Muscle layer of duodenum (tissue), 2 donors: Measurements from ENCODE around the gene SLC9A1.
"Not testable (repeated sequence)": the region's sequence is repeated elsewhere in the genome, so short reads cannot be mapped to it uniquely, and the experiment has no call there.

Experiments used
- H3K27ac ChIP-seq: one replicate; pipeline ENCODE4 v1.7.0; 2013; ENCODE audit warnings: mild to moderate bottlenecking, low read length
- H3K27me3 ChIP-seq: one replicate; pipeline ENCODE4 v1.7.0; 2013; ENCODE audit warnings: low read depth, mild to moderate bottlenecking, control low read depth, low read length
- H3K36me3 ChIP-seq, 2 donors: one replicate each; pipeline ENCODE4 v1.7.0; 2013; ENCODE audit warnings: low read length in 2 of 2, control low read depth in 1 of 2, mild to moderate bottlenecking in 1 of 2; ENCODE audit not compliant: insufficient read depth in 2 of 2, control insufficient read depth in 1 of 2
- H3K4me1 ChIP-seq, 2 donors: one replicate each; pipeline ENCODE4 v1.7.0; 2013; ENCODE audit warnings: low read length in 2 of 2, mild to moderate bottlenecking in 2 of 2, control low read depth in 1 of 2, moderate library complexity in 1 of 2; ENCODE audit not compliant: insufficient read depth in 2 of 2, control insufficient read depth in 1 of 2
- H3K4me3 ChIP-seq, 2 donors: one replicate each; pipeline ENCODE4 v1.7.0; 2013; ENCODE audit warnings: low read length in 2 of 2, low read depth in 1 of 2, mild to moderate bottlenecking in 1 of 2
- H3K9me3 ChIP-seq, 2 donors: one replicate each; pipeline ENCODE4 v1.7.0; 2013; ENCODE audit warnings: low read length in 2 of 2, control low read depth in 1 of 2, mild to moderate bottlenecking in 1 of 2; ENCODE audit not compliant: control insufficient read depth in 1 of 2
- donor health status: healthy.

Gene SLC9A1

DNA sequence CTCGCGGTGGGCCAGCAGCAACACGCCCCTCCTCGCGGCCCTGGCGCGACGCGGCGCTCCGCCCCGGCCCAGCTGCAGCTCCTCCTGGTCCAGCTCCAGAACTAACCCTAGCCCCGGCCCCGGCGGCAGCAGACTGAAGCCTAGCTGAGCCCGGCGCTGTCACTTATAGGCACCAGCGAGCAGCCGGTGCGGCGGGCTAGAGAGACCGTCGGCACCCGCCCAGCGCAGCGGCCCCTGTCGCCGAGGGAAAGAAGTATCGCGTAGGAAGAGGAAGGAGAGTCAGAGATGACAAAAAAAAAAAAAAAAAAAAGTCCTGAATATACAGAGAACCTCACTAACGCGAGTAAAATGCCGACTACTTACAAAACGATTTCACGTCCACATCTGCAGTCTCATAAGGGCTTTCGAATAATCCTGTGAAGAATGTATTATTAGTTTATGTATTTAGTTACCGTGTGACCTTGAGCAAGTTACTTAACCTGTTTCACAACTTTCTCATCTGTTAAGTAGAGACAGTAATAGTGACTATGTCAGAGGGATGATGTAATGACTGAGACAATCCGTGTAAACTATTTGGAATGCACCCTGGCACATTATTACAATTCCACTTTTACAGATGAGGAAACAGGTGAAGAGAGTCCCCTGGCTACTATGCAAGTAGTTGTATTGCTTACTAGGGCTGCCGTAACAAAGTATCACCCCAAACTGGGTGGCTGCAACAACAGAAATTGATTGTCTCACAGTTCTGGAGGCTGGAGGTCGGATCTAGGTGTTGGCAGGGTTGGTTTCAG is at the start of gene SLC9A1:
Gene SLC9A1 (minus strand): TSS at position 135 of the 791 bp plus-strand sequence. CDS start 791 bp downstream, outside the sequence.
- H3K27me3 ChIP-seq, result no peaks in the 10 kb centered on the region
- H3K4me1 ChIP-seq, result peaks cover 9 to 41% of the 10 kb centered on the region in 2 donors
- no peaks in the 10 kb centered on the region for H3K9me3 ChIP-seq
- peak within 1 kb of the TSS; percentile 69 to 85 for H3K4me3 ChIP-seq
- peak within 1 kb of the TSS; percentile 93 for H3K27ac ChIP-seq
- no peaks in the 10 kb centered on the region for H3K36me3 ChIP-seq

DNA sequence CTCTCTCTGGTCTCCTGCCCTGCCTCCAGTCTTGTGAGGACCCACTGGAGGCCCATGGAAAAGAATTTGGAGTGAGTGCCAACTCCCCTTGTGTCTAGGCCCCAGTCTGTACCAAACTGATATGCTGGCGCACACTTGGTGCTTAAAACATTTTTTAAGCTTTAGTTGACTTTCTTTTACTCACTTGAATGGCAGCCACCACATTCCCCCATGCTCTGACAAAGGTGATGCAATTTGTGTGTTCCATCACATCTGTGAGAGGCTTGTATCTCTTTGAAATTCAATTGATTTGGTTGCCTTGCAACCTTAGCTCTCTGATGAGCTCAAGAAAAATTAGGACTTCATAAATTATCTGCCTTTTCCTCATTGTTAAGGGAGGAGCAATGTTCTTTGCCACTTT is 49.0 kb upstream of the SLC9A1 start:
- Histone ChIP-seq H3K27me3 (no peaks in the 10 kb centered on the region), H3K36me3 (no peaks in the 10 kb centered on the region), H3K9me3 (no peaks in the 10 kb centered on the region), H3K27ac (no peak overlapping the region), H3K4me3 (no peak overlapping the region), H3K4me1 (no peaks in the 10 kb centered on the region)

GRCh38 chr1:27201295-27201694 is 46.4 kb upstream of the SLC9A1 start:
- H3K9me3 ChIP-seq, result no peaks in the 10 kb centered on the region
- no peaks in the 10 kb centered on the region for H3K27me3 ChIP-seq
- peaks cover 0 to 6% of the 10 kb centered on the region in 2 donors for H3K4me1 ChIP-seq
- no peak overlapping the region for H3K27ac ChIP-seq
- H3K4me3 ChIP-seq, result no peak overlapping the region
- H3K36me3 ChIP-seq, result no peaks in the 10 kb centered on the region

GRCh38 chr1:27193194-27193593 is 38.3 kb upstream of the SLC9A1 start:
- no peaks in the 10 kb centered on the region for H3K27me3 ChIP-seq
- no peak overlapping the region for H3K4me3 ChIP-seq
- H3K4me1 ChIP-seq, result peaks cover 0 to 5% of the 10 kb centered on the region in 2 donors
- no peaks in the 10 kb centered on the region for H3K36me3 ChIP-seq
- peak overlapping the region; percentile 71 for H3K27ac ChIP-seq
- H3K9me3 ChIP-seq, result no peaks in the 10 kb centered on the region

DNA sequence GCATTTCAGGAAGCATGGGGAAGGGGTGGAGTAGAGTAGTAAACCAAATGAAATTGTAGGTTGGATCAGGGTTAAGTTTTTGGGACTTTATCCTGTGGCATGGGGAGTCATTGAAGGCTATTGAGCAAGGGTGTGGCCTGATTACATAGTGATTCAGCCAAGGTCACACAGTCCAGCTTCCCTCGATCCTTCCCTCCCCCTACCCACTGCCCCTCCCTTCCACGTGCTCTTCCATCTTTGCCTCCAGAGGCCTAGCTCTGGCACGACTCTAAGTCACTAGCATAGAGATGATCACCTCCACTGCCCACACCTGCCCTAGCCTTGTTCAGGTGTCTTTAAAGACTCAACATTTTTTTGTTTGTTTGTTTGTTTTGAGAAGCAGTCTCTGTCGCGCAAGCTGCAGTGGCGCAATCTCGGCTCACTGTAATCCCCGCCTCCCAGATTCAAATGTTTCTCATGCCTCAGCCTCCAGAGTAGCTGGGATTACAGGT is 37.2 kb upstream of the SLC9A1 start:
- no peaks in the 10 kb centered on the region for H3K27me3 ChIP-seq
- no peak overlapping the region for H3K4me3 ChIP-seq
- no peaks in the 10 kb centered on the region for H3K36me3 ChIP-seq
- no peaks in the 10 kb centered on the region for H3K4me1 ChIP-seq
- H3K9me3 ChIP-seq, result no peaks in the 10 kb centered on the region
- H3K27ac ChIP-seq, result peak overlapping the region; percentile 71

DNA sequence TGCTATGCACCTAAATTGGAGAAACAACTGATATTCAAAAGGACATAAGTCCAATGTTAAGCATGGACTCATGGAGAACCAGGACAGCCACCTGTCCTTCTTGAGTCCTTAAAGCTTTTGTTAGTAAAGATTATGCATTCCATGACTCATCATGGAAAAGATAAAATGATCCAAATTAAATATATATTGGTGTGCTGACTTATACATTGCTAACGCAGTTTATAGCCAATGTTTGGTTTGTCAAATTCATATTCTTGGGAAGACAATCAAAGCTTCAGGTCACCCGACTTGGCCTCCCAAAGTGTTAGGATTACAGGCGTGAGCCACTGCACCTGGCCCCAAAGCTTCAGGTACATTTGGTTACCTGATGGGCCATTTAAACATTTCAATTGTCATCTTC is 29.7 kb upstream of the SLC9A1 start:
- H3K4me1 ChIP-seq, H3K4me3 ChIP-seq, H3K9me3 ChIP-seq, H3K27ac ChIP-seq, H3K27me3 ChIP-seq, H3K36me3 ChIP-seq: not testable (repeated sequence)

GRCh38 chr1:27179979-27180378 is 25.1 kb upstream of the SLC9A1 start:
- Histone ChIP-seq H3K4me3 (no peak overlapping the region), H3K9me3 (no peaks in the 10 kb centered on the region), H3K4me1 (no peaks in the 10 kb centered on the region), H3K27ac (no peak overlapping the region), H3K36me3 (no peaks in the 10 kb centered on the region), H3K27me3 (no peaks in the 10 kb centered on the region)

DNA sequence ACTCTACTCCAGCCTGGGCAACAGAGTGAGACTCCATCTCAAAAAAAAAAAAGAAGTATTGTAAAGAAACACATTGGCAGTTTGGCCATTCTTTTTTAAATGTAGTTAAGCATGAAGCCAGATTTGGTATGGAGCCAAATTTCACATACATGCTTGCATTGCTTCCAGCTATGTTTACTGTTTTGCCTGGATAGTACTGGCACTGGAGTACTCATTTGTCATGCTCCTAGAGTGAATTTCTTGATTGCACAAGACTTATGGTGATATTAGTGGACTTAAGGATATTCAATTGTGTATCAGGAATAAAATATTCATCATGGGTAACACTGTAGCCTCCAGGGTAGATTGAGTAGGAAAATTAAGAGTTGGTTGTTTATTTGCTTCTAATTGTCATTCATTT is 24.5 kb upstream of the SLC9A1 start:
- no peaks in the 10 kb centered on the region for H3K27me3 ChIP-seq
- no peaks in the 10 kb centered on the region for H3K4me1 ChIP-seq
- H3K9me3 ChIP-seq, result no peaks in the 10 kb centered on the region
- no peaks in the 10 kb centered on the region for H3K36me3 ChIP-seq
- H3K27ac ChIP-seq, result no peak overlapping the region
- H3K4me3 ChIP-seq, result no peak overlapping the region

- Histone ChIP-seq H3K9me3 (no peaks in the 10 kb centered on the region), H3K4me3 (no peak overlapping the region), H3K4me1 (no peaks in the 10 kb centered on the region), H3K27ac (no peak overlapping the region), H3K27me3 (no peaks in the 10 kb centered on the region), H3K36me3 (no peaks in the 10 kb centered on the region)
Measured at GRCh38 chr1:27176954-27177353, 22.0 kb upstream of the SLC9A1 start.

- Histone ChIP-seq H3K27ac (no peak overlapping the region), H3K4me1 (no peaks in the 10 kb centered on the region), H3K9me3 (no peaks in the 10 kb centered on the region), H3K27me3 (no peaks in the 10 kb centered on the region), H3K36me3 (no peaks in the 10 kb centered on the region), H3K4me3 (no peak overlapping the region)
Measured at GRCh38 chr1:27176323-27176722, 21.4 kb upstream of the SLC9A1 start.

GRCh38 chr1:27172992-27173391 is 18.1 kb upstream of the SLC9A1 start:
- not testable (repeated sequence) for H3K4me1 ChIP-seq, H3K27ac ChIP-seq, H3K36me3 ChIP-seq, H3K4me3 ChIP-seq, H3K9me3 ChIP-seq, H3K27me3 ChIP-seq

DNA sequence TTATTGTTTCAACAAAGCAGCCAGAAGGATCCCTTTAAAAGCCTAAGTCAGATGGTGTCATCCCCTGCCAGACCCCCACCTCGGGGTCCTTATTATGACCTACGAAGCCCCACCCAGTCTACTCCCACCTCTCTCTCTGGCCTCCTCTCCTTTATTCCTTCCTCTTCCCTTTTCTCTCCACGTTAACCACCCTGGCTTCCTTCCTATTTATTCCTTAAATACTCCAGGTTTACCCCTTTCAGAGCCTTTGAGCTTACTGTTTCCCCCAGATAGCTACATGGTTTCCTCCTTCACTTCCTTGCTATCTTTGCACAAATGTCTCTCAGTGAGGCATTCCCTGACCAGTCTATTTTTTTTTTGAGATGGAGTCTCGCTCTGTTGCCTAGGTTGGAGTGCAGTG is 12.0 kb upstream of the SLC9A1 start:
- H3K4me1 ChIP-seq, result no peaks in the 10 kb centered on the region
- H3K27ac ChIP-seq, result no peak overlapping the region
- no peaks in the 10 kb centered on the region for H3K36me3 ChIP-seq
- no peaks in the 10 kb centered on the region for H3K9me3 ChIP-seq
- no peaks in the 10 kb centered on the region for H3K27me3 ChIP-seq
- no peak overlapping the region for H3K4me3 ChIP-seq
